Pons (tissue), 1 donor: Measurements from ENCODE around the gene COL26A1.
"Not testable (repeated sequence)": the region's sequence is repeated elsewhere in the genome, so short reads cannot be mapped to it uniquely, and the experiment has no call there.

Experiments used
- DNase-seq: peaks from one replicate; pipeline ENCODE4 v3.0.0-alpha.2; 2016; ENCODE audit warnings: low spot score

The COL26A1 gene

DNA sequence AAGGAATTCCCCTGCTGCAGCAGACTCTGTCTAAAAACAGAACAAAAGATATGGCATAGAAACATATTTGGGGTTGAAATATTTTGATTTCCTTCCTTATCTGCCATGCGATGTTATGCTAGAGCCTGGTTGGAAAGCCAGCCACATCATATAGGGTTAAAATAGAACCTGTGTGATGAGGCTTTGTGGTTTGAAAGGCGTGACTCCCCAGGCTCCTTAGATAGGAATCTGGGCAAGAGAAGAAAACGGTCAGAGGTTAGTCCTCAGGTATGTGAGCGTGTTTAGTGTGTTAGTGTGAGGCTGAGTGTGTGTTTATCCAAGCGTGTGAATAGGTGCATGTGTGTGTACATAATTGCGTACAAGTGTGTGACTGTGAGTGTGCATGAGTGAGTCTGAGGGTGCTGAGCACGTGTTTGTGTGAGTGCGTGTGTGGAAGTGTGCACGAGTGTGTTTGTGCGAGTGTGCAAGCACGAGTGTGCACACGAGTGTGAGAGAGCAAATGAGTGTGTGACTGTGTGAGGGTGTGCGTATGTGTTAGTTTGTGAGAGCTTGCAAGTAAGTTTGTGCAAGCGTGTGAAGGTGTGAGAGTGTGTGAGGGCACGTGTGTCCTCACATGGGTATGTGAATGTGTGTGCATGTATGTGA is 79.9 kb downstream of the COL26A1 start:
- DNase-seq, result no peak

DNA sequence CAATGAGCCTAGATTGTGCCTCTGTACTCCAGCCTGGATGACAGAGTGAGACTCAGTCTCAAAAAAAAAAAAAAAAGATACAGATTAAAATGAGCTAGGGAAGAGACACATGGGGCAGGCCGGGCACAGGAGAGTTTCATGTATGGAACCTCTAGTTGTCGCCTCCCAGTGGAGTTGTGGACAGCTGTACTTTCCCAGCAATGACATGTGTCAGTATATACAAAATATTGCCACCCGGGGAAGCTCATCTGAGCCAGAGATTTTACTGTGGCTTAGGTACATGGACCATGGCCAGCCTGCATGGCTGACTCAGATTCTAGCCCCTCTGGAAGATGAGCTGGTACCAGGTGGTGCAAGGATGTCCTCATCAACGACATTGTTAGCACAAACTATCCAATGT is 87.4 kb downstream of the COL26A1 start:
- no peak for DNase-seq

DNA sequence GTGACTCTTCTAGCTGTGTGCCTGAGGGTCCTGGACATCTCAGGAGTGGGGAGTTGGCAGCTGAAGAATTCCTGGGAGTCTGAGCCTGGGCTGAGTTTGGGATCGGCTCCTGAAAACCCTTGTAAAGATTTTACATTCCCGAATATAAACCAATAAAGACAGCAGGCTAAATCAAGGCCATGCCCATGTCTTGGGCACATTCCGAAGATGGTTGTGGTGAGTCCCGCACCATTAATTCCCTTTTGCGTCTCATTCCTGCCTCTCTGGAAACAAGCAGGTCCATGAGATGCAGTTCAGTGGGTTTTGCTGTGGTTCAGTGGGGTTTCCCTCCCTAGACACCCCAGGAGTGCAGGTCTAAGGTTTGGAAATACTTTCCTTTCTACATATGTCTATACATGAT is 90.9 kb downstream of the COL26A1 start:
- DNase-seq, result no peak

DNA sequence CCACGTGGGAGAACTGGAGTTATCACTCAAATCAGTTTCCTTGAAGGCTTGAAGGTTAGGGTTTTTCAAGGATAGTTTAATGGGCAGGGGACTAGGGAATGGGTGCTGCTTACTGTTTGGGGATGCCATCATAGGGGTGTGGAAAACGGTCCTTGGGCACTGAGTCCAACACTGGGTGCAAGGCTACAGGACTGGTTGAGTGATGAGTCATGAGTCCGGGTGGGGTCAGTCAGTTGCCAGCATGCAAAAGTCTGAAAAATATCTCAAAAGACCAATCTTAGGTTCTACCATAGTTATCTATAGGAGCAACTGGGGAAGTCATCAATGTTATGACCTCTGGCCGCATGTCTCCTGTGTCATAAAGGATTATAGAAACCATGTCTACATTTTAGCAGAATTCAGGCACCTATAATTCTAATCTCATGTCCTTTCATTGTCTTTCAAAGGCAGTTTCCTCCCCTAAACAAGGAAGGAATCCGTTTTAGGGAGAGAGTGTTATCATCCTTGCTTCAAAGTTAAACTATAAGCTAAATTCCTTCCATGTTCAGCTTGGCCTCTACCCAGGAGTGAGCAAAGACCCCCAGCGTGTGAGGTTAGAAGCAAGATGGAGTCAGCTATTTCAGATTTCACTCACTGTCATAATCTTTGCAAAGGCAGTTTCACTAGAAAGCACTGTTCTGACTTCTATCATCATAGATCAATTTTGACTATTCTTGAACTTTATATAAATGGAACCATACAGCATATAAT is 94.5 kb downstream of the COL26A1 start:
- no peak for DNase-seq

DNA sequence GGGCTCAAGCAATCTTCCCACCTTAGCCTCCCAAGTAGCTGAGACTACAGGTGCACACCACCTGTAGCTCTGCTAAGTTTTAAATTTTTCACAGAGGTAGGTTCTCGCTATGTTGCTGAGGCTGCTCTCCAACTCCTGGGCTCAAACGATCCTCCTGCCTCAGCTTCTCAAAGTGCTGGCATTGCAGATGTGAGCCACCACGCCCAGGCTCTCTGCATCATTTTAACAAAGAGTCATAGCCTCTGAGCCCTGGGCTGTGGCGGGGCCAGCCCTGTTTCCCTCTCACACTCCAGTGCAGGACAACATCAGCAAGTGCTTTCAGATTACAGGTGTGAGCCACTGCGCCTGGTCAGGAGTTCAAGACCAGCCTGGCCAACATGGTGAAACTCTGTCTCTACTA is 102.5 kb downstream of the COL26A1 start:
- DNase-seq, result no peak

DNA sequence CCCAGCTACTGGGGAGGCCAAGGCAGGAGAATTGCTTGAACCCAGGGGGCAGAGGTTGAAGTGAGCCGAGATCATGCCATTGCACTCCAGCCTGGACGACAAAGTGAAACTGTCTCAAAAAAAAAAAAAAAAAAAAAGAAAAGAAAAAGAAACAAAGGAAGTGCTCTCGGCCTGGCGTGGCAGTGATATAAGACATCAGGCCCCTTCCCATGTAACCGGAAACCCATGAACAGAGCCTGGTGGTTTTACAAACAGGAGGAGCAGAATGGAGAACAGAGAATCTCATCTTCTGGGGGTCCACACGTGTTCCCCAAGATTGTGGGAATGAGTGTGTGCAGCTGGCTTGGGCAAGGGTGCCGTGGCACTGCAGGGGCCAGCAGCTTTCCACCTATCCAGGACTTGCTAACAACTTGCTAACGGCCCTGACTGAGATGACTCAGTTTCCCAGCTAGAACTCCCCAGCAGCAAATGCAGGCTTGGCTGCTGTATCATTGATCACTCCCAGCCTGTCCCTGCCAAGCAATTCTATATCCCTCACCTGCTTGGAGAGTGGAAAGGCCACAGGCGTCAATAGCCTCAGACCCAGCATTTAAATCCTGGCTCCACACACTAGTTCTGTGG is 103.0 kb downstream of the COL26A1 start:
- DNase-seq, result no peak

DNA sequence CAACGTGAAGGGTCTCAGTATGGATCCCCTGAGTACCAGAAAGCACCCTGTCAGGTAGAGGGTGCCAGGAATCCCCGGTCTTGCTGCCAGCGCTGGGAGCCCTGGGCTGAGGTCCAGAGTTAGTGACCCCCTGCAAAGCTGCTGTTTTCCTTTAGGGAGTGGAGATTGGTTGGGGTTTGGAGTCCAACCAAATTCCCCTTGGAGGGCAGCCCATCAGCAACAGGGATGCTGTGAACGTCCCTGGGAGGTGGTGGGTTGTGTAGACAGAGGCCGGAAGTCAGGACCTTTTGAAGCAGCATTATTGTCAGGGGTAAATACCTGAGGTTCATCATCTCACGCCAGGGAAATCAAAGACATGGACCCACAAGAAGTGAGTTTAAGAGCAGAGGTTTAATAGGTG is 104.2 kb downstream of the COL26A1 start:
- DNase-seq, result no peak

DNA sequence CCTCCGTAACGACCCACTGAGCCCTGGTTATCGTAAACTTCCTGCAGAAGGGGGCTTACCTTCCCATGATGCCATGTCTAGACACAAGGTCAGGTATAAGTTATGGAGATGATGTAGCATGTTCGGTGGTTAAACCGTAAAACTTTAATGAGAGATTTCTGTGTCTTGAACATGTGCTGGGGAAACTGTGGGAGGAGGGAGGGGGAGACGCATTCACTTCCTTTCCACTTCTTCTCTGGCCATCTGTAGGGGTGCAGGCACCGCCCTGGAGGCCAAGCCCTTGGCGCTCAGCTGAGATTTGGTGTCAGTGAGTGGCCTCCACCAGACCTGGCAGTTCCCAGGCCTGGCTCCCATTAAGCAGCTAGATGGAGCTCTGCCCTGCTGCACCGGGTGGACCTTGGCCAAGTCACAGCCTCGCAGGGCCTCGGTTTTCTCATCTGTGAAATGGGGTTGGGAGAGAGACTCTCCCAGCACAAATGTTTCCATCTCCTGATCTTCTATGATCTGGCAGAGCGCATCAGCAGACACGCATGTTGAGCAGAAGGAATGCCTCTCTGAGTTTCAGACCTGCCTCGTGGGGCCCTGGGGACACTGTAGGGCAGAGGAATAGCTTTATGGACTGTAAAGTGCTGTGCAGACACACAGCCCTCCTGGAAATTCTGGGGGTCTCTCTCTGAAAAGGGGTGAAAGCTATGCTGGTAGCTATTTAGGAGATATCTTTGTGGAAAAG is 106.0 kb downstream of the COL26A1 start:
- DNase-seq, result no peak

DNA sequence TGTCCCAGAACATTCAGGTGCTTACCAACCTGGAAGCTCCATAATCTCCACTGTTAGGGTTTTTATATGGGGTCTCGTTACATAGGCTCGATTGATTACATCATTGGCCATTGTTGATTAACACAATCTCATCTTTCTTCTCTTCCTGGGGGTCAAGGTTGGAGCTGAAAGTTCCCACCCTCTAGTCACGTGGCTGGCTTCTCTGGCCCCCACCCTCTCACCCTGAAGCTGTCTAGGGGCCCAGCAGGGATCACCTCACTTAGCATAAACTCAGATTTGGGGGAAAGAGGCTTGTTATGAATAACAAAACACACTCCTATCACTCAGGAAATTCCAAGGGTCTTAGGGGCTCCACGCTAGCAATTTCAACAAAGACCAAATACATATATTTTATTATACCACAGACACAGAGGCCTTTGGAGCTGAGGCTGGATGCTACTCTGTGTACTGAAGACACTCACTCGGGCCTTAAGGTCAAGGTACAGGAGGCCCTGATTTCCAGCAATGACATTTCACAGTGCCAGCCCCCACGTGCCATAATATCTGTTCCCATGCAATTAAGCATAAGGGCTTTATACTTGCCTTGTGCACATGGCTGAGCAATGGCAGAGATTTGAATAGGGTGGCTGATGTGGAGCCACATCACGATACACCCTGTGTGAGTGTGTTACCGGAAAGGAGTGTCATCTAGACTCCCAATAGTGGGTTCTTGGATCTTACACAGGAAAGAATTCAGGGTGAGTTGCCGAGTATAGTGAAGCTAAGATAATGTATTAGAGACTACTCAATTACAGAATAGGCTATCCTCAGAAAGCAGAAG is 108.2 kb downstream of the COL26A1 start:
- DNase-seq, result no peak

DNA sequence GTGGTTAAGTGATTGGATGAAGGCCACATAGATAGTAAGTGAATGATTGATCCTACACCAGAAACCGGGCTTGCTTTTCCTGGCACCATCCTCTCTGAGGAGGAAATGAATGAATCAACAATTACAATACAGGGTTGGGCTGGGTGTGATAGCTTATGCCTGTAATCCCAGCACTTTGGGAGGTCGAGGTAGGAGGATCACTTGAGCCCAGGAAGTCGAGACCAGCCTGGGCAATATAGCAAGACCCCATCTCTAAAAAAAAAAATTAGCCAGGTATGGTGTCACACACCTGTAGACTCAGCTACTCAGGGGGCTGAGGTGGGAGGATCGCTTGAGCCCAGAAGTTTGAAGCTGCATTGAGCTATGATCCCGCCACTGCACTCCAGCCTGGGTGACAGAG is 111.5 kb downstream of the COL26A1 start:
- DNase-seq, result no peak

DNA sequence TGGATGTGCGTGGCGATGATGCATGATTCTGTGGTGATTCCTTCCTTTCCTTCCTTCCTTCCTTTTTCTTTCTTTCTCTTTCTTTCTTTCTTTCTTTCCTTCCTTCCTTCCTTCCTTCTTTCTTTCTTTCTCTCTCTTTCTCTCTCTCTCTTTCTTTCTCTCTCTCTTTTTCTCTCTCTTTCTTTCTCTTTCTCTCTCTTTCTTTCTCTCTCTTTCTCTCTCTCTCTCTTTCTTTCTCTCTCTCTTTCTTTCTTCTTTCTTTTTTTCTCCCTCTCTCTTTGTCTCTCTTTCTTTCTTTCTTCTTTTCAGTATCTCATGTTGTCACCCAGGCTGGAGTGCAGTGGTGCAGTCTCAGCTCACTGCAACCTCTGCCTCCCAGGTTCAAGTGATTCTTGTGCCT is 113.0 kb downstream of the COL26A1 start:
- not testable (repeated sequence) for DNase-seq

DNA sequence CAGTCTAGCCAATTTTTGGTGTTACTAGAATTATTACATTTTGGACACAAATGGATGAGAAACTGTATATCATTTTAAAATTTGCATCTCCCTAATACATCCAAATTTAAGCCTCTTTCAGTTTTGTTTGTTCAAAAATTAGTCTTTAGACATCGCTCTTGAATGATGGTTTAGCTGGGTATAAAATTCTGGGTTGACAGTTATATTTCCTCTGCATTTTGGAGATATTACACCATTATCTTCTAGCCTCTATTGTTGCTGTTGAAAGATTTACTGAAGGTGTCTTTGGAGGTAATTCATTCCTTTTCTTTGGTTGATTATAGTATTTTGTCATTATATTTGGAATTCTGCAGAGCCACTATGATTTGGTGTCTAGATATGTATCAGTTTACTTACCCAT is 116.5 kb downstream of the COL26A1 start:
- no peak for DNase-seq

DNA sequence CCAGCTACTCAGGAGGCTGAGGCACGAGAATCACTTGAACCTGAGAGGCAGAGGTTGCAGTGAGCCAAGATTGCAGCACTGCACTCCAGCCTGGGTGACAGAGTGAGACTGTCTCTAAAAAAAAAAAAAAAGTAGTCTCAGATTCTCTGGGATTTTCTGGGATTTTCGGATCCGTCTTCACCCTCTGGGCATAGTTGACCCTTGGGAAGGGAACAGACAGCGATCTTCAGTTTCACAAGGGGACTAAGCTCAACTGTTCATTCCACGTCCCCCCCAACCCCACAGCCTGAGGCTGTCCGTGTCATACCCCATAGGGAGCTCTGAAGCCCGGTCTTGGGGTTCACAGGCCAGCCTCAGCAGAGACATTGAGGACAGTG is 123.4 kb downstream of the COL26A1 start:
- DNase-seq, result not testable (repeated sequence)

DNA sequence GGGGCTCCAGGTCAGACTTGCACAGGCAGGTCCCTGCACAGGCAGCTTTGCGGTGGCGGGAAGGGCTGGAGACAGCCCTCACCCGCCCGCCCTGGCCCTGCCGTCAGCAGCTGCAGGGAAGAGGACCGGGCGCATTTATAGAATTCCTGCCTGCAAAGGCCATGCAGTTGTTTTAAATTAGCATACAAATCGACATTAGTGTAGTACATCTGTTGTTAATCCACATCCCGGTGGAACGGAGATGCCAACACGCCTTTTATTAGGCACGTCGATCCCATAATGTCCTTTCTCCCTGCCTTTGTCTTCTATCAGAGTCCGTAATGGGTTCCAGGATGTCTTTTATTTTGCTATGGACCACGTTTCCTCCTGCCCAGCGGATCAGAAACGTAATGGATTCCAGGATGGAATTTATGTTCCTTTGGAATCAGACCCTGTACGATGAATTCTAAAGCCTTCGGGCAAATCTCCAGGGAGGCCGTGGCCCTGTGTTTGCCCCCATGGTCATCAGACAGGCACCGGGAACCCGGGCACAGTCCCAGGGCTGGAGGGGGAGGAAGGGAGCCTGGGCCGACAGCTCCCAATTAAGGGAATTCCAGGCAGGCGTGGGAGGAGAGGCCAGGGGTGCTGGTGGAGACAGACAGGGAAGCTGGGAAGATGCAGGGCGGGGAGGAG is 123.9 kb downstream of the COL26A1 start:
- no peak for DNase-seq

DNA sequence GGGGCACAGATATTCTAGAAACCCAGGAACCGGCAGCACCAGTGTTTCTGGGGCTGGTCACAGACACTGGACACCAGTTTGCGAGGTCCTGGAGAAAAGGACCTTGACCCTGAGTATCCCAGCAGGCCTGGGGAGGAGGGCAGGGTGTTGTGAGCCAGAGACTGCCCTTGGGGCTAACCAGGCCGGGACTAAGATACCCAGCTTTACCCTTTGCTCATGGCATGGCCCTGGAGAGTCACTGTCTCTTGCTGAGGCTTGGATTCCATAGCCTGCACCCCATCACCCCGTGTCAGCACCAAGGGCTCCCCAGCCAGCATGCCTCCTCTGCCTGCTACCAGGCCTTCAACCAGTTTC is 124.4 kb downstream of the COL26A1 start:
- no peak for DNase-seq

DNA sequence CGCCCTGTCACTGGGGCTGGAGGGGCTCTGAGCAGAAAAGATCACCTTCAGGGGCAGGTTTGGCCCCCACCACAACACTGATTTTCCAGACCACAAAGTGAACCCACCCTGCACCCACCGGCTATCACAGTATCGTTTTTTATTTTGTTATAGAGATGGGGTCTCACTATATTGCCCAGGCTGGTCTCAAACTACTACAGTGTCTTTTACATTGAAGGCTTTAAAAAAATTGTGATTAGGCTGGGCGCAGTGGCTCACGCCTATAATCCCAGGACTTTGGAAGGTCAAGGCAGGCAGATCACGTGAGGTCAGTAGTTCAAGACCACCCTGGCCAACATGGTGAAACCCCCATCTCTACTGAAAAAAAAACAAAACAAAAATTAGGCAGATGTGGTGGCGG is 125.1 kb downstream of the COL26A1 start:
- DNase-seq, result no peak

DNA sequence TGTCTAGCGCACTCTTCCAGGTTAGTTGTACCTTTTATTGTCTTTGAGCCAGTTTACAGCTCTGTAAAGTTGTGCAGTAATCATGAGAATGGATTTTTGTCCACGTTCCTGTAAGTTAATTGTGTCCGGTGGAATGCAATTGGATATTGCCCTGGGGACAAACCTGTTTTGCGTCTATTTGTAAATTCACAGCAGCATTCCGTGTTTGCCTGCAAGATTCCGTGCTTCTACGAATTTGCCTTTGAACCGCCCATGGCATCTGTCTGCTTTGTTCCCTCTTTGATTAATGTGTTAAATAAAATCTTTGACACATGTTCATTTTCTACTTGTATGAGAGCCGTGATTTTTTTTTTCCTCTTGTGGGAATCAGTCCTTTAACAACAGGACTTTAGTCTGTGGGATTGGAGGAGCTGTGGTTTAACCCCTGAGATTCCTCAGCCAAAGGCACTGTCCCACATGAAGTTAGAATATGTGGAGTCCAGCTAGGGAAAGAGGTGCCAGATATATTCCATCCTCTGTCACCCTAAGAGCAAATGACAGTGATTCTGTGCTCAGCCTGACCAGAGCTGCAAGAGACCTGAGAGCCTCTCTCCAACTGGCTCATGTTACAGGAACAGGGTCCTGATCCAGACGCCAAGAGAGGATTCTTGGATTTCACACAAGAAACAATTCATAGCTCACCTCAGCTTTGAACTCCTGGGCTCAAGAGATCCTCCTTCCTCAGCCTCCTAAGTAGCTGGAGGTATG is 126.3 kb downstream of the COL26A1 start:
- DNase-seq, result no peak

DNA sequence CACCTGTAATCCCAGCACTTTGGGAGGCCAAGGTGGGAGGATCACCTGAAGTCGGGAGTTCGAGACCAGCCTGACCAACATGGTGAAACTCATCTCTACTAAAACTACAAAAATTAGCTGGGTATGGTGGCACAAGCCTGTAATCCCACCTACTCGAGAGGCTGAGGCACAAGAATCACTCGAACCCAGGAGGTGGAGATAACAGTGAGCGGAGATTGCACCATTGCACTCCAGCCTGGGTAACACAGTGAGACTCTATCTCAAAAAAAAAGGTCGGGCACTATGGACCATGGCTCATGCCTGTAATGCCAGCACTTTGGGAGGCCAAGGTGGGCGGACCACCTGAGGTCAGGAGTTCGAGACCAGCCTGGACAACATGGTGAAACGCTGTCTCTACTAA is 127.8 kb downstream of the COL26A1 start:
- not testable (repeated sequence) for DNase-seq

DNA sequence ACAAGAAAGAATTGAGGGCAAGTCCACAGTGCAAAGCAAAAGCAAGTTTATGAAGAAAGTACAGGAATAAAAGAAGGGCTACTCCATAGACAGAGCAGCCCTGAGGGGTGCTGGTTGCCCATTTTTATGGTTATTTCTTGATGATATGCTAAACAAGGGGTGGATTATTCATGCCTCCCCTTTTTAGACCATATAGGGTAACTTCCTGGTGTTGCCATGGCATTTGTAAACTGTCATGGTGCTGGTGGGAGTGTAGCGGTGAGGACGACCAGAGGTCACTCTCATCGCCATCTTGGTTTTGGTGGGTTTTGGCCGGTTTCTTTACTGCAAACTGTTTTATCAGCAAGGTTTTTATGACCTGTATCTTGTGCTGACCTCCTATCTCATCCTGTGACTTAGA is 128.8 kb downstream of the COL26A1 start:
- DNase-seq, result not testable (repeated sequence)

DNA sequence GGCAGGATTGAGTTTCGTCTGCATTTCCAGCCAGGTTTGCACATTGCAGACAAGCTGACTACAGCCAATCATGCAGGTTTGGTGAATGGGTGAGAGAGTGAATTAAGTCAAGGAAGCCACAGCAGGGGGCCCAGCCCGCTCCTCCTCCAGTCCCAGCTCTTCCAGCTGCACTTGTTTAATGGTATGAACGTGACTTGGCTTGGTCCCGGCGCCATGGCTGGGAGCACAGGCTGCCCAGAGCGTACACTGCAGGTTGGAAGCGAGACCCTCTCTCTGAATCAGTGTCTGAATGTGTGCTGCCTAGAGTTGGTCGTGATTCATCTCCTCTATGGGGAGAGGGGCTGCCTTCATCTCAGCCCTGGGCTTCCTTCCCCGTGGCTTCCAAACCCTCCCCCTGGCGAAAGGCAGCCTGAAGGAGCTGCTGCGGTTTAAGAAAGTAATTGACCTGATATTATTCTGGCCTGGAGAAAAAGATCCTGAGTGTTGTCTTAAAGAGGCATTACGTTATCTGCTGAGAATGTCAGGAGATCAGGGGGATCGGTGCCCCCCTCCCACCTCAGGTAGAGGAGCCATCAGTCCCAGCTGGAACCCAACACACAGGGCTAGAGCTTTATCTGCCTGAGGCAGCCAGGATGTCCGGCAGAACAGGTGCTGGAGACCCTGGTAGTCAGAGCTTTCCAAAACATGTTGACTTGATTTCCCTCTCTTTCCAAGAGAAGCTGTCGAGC is 132.1 kb downstream of the COL26A1 start:
- DNase-seq, result no peak
